Peyer's patch (tissue), 4 donors: ENCODE results near the gene ENAH. TPM values are rescaled to one million over a fixed set of nuclear protein-coding genes. Genes with fewer than 3 reads are reported as not detected.

Experiments used
- DNase-seq, 3 donors: peaks; one replicate each; pipeline ENCODE4 v3.0.0-alpha.2; 2017 to 2019
- H3K27ac ChIP-seq, 4 donors: fragments of 200-600 bp; sonication (generic); one replicate each; pipeline ENCODE4 v1.5.1; 2016 to 2019
- H3K27me3 ChIP-seq, 2 donors: fragments of 200-600 bp; sonication (generic); one replicate each; pipeline ENCODE4 v1.5.1; 2019
- H3K36me3 ChIP-seq, 3 donors: fragments of 200-600 bp; sonication (generic); one replicate each; pipeline ENCODE4 v1.5.1; 2016 to 2019
- H3K4me1 ChIP-seq, 4 donors: fragments of 200-600 bp; sonication (generic); one replicate each; pipeline ENCODE4 v1.5.1; 2016 to 2019
- H3K4me3 ChIP-seq, 4 donors: fragments of 200-600 bp; sonication (generic); 1 replicate in 3 of 4; 2 replicates in 1 of 4; pipeline ENCODE4 v1.5.1; 2016 to 2019; ENCODE audit warnings: mild to moderate bottlenecking in 1 of 4
- H3K9me3 ChIP-seq, 4 donors: fragments of 200-600 bp; sonication (generic); one replicate each; pipeline ENCODE4 v1.5.1; 2016 to 2019; ENCODE audit warnings: mild to moderate bottlenecking in 1 of 4
- CTCF ChIP-seq, 6 experiments: fragments of 450-650 bp in 4 of 6; fragments of 200-600 bp in 2 of 6; sonication (generic) in 1 of 6; IDR thresholded peaks; one replicate each; pipeline ENCODE4 v1.5.1; 2017 to 2019; ENCODE audit warnings: antibody characterized with exemption in 6 of 6, mild to moderate bottlenecking in 3 of 6, moderate library complexity in 1 of 6
- POLR2A ChIP-seq, 2 donors: fragments of 450-650 bp; IDR thresholded peaks; one replicate each; pipeline ENCODE4 v1.5.1; 2017; ENCODE audit warnings: antibody characterized with exemption in 2 of 2, mild to moderate bottlenecking in 2 of 2, moderate library complexity in 2 of 2
- total RNA-seq, 4 donors: library from RNA; depleted of rRNA; stranded (reverse); fragments of >200 nt; gene quantifications; one replicate each; pipeline ENCODE4 v1.1.0, GENCODE V29; 2016

ENAH gene
- total RNA-seq, 4 donors from 2014 or later = 7.6 to 51.2 (median 16.5) TPM

- no peak overlapping the region for H3K27ac ChIP-seq
- no peaks in the 10 kb centered on the region for H3K4me1 ChIP-seq
Measured at GRCh38 chr1:225545649-225546048, 107.3 kb downstream of the ENAH start.

GRCh38 chr1:225544924-225545323 lies 108.0 kb downstream of the ENAH start:
- H3K9me3 ChIP-seq = no peaks in the 10 kb centered on the region
- H3K27me3 ChIP-seq = no peaks in the 10 kb centered on the region
- no peak for TF ChIP-seq CTCF (IDR thresholded peaks at IDR 0.05)
- no peak for TF ChIP-seq POLR2A (IDR thresholded peaks at IDR 0.05)
- no peak overlapping the region for H3K27ac ChIP-seq
- DNase-seq = no peak
- H3K4me1 ChIP-seq = no peaks in the 10 kb centered on the region
- no peak overlapping the region for H3K4me3 ChIP-seq
- H3K36me3 ChIP-seq = no peaks in the 10 kb centered on the region

More at GRCh38 chr1:225545649-225546048, 107.3 kb downstream of the ENAH start:
- Histone ChIP-seq H3K9me3 (no peaks in the 10 kb centered on the region), H3K27me3 (no peaks in the 10 kb centered on the region), H3K4me3 (no peak overlapping the region), H3K36me3 (no peaks in the 10 kb centered on the region)
- DNase-seq = no peak
- TF ChIP-seq CTCF (IDR thresholded peaks at IDR 0.05) (no peak), POLR2A (IDR thresholded peaks at IDR 0.05) (no peak)

- TF ChIP-seq CTCF (IDR thresholded peaks at IDR 0.05) (no peak), POLR2A (IDR thresholded peaks at IDR 0.05) (no peak)
- Histone ChIP-seq H3K4me3 (no peak overlapping the region), H3K4me1 (no peaks in the 10 kb centered on the region), H3K27ac (no peak overlapping the region), H3K27me3 (no peaks in the 10 kb centered on the region), H3K36me3 (no peaks in the 10 kb centered on the region), H3K9me3 (no peaks in the 10 kb centered on the region)
- no peak for DNase-seq
Measured at GRCh38 chr1:225544263-225544662, 108.7 kb downstream of the ENAH start.

GRCh38 chr1:225543350-225543749 lies 109.6 kb downstream of the ENAH start:
- Histone ChIP-seq H3K27ac (no peak overlapping the region), H3K27me3 (no peaks in the 10 kb centered on the region), H3K4me3 (no peak overlapping the region), H3K9me3 (no peaks in the 10 kb centered on the region), H3K4me1 (no peaks in the 10 kb centered on the region), H3K36me3 (no peaks in the 10 kb centered on the region)
- no peak for TF ChIP-seq POLR2A (IDR thresholded peaks at IDR 0.05)
- TF ChIP-seq CTCF (IDR thresholded peaks at IDR 0.05) = no peak
- DNase-seq = no peak

- Histone ChIP-seq H3K27ac (no peak overlapping the region), H3K9me3 (no peaks in the 10 kb centered on the region), H3K27me3 (no peaks in the 10 kb centered on the region), H3K4me1 (no peaks in the 10 kb centered on the region), H3K4me3 (no peak overlapping the region), H3K36me3 (no peaks in the 10 kb centered on the region)
- DNase-seq = no peak
- TF ChIP-seq CTCF (IDR thresholded peaks at IDR 0.05) (no peak), POLR2A (IDR thresholded peaks at IDR 0.05) (no peak)
Measured at GRCh38 chr1:225541383-225541782, 111.5 kb downstream of the ENAH start.

- DNase-seq = no peak
- no peaks in the 10 kb centered on the region for H3K27me3 ChIP-seq
- H3K4me1 ChIP-seq = no peaks in the 10 kb centered on the region
- H3K4me3 ChIP-seq = no peak overlapping the region
- no peaks in the 10 kb centered on the region for H3K9me3 ChIP-seq
- H3K27ac ChIP-seq = no peak overlapping the region
- no peak for TF ChIP-seq POLR2A (IDR thresholded peaks at IDR 0.05)
- TF ChIP-seq CTCF (IDR thresholded peaks at IDR 0.05) = no peak
- H3K36me3 ChIP-seq = no peaks in the 10 kb centered on the region
Measured at GRCh38 chr1:225539575-225539974, 113.3 kb downstream of the ENAH start.
